GM20000 (cell line): ENCODE data around the gene ITPR2.

Experiments used
- DNase-seq: peaks from one replicate; pipeline ENCODE4 v3.0.0; 2012; ENCODE audit warnings: low spot score
- CTCF ChIP-seq: IDR thresholded peaks from 2 replicates; pipeline ENCODE4 v1.5.1; 2012; ENCODE audit warnings: mild to moderate bottlenecking, control low read depth; ENCODE audit errors: extremely low read depth, missing control alignments

Gene ITPR2

GRCh38 chr12:26632756-26633155, 200.2 kb downstream of the ITPR2 start:
- TF ChIP-seq CTCF: no peak
- no peak for DNase-seq

- TF ChIP-seq CTCF: no peak
- no peak for DNase-seq
These were observed 201.1 kb downstream of the ITPR2 start for GRCh38 chr12:26631846-26632245.

- DNase-seq: no peak
- TF ChIP-seq CTCF: no peak
These were observed 202.4 kb downstream of the ITPR2 start for GRCh38 chr12:26630546-26631027.

GRCh38 chr12:26629864-26630263, 203.1 kb downstream of the ITPR2 start:
- no peak for DNase-seq
- no peak for TF ChIP-seq CTCF

- no peak for DNase-seq
- TF ChIP-seq CTCF: no peak
These were observed 204.8 kb downstream of the ITPR2 start for GRCh38 chr12:26628234-26628633.

GRCh38 chr12:26627335-26627734, 205.7 kb downstream of the ITPR2 start:
- DNase-seq: no peak
- TF ChIP-seq CTCF: no peak

GRCh38 chr12:26623136-26623535, 209.9 kb downstream of the ITPR2 start:
- TF ChIP-seq CTCF: no peak
- no peak for DNase-seq

- TF ChIP-seq CTCF: no peak
- DNase-seq: no peak
These were observed 210.4 kb downstream of the ITPR2 start for GRCh38 chr12:26622601-26623000.
